Upper lobe of right lung (tissue), 1 donor: Measurements from ENCODE around the gene CIB2. TPM values are rescaled to one million over a fixed set of nuclear protein-coding genes. Genes with fewer than 3 reads are reported as not detected.

Source experiments
- ATAC-seq: fragments of 200-7000 bp; cut with Tn5 transposase; one replicate; pipeline ENCODE4 v1.9.1; 2020; ENCODE audit warnings: mild to moderate bottlenecking, moderate library complexity
- DNase-seq: peaks from one replicate; pipeline ENCODE4 v3.0.0-alpha.2; 2020
- H3K27ac ChIP-seq: fragments of 200-600 bp; one replicate; pipeline ENCODE4 v1.8.0; 2022
- H3K27me3 ChIP-seq: fragments of 200-600 bp; one replicate; pipeline ENCODE4 v1.8.0; 2022; ENCODE audit warnings: mild to moderate bottlenecking
- H3K36me3 ChIP-seq: fragments of 200-600 bp; one replicate; pipeline ENCODE4 v1.8.0; 2022
- H3K4me1 ChIP-seq: fragments of 200-600 bp; one replicate; pipeline ENCODE4 v1.8.0; 2022
- H3K4me3 ChIP-seq: fragments of 200-600 bp; one replicate; pipeline ENCODE4 v1.8.0; 2022; ENCODE audit warnings: mild to moderate bottlenecking
- H3K9me3 ChIP-seq: fragments of 200-600 bp; one replicate; pipeline ENCODE4 v1.8.0; 2022
- CTCF ChIP-seq: fragments of 200-600 bp; IDR thresholded peaks from one replicate; pipeline ENCODE4 v1.8.0; 2022; ENCODE audit warnings: antibody characterized with exemption
- intact Hi-C: fragments of 100-400 bp; cut with DNase I; formaldehyde crosslinking; loops from one replicate; pipeline ENCODE4 v1.11.0; 2022
- total RNA-seq: library from RNA; stranded (reverse); fragmentation: NEBNext Ultra II Directional; extraction: Animal tissue kit (Norgen Biotek cat#: 25700); gene quantifications from one replicate; pipeline ENCODE4 v1.2.1, GENCODE V29; 2021
- donor health status: DM: no; HTN: yes; CAD: no; lungs with severe emphysema.

CIB2 gene
- total RNA-seq, 1 donor from 2014 or later = 1.9 TPM

DNA sequence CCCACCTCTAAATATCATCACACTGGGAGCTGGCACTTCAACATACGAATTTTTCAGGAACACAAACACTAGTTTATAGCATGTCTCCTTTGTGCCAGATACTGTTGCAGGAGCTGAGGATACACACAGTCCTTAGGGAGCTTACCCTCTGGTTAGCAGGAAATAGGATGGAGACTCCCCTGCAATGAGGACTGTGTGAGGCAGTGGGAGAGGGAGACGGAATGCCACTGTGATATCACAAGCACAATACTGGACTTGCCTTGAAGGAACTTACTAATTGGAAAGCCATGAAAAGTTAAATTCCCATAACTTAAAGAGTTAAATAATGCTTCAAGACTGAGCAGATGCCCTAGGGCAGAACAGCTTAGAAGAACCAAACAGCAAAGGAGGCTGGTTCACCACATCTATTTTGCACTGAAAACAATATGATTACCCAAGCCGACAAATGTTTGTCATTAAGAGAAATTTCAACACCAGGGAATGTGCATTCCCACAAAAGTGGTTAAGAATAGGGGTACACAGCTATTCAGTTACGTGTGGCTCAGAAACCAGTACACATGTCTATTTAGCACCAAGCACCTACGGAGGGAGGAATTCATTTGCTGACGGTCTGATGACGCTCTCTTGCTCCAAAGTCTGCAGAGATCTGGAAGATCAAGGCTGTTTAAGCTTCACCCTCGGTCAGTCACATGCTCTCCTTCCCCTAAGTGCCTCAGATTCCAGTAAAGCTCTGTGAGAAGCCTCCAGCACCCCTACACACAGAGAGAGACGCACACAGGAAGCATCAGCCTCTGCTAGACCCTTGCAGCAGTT is 59.0 kb downstream of the CIB2 start:
- Histone ChIP-seq H3K27ac (peak overlapping the region; percentile 80), H3K36me3 (no peaks in the 10 kb centered on the region), H3K4me3 (peak overlapping the region; percentile 9), H3K9me3 (no peaks in the 10 kb centered on the region), H3K4me1 (peaks cover 87% of the 10 kb centered on the region), H3K27me3 (no peaks in the 10 kb centered on the region)
- peak; percentile 44 for ATAC-seq
- no peak for TF ChIP-seq CTCF
- DNase-seq = no peak
- intact Hi-C loops = loop anchor here (10.0 kb wide), 1 partner anchor 67 kb away; no protein-coding TSS in a partner anchor

DNA sequence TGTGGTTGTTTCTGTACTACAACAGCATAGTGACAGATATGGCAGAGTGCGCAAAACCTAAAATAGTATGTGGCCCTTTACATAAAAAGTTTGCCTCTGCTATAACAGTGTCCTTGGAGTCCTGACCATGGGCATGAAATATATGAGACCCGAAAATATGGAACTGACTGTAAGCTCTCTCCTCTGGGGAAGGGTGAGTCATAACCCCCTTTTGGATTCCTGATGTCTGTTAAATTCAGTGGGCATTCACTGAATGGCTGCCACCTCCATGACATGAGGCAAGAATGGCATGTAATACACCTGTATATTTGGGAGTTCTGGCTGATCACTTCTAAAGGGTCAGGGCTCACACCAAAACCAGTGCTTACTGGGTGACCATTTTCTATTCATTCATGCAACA is 59.9 kb downstream of the CIB2 start:
- no peak for DNase-seq
- ATAC-seq = no peak
- peak overlapping the region; percentile 80 for H3K27ac ChIP-seq
- H3K36me3 ChIP-seq = no peaks in the 10 kb centered on the region
- no peaks in the 10 kb centered on the region for H3K9me3 ChIP-seq
- H3K27me3 ChIP-seq = no peaks in the 10 kb centered on the region
- H3K4me1 ChIP-seq = peaks cover 94% of the 10 kb centered on the region
- H3K4me3 ChIP-seq = no peak overlapping the region
- no peak for TF ChIP-seq CTCF
- intact Hi-C loops = loop anchor here (10.0 kb wide), 1 partner anchor 67 kb away; no protein-coding TSS in a partner anchor

DNA sequence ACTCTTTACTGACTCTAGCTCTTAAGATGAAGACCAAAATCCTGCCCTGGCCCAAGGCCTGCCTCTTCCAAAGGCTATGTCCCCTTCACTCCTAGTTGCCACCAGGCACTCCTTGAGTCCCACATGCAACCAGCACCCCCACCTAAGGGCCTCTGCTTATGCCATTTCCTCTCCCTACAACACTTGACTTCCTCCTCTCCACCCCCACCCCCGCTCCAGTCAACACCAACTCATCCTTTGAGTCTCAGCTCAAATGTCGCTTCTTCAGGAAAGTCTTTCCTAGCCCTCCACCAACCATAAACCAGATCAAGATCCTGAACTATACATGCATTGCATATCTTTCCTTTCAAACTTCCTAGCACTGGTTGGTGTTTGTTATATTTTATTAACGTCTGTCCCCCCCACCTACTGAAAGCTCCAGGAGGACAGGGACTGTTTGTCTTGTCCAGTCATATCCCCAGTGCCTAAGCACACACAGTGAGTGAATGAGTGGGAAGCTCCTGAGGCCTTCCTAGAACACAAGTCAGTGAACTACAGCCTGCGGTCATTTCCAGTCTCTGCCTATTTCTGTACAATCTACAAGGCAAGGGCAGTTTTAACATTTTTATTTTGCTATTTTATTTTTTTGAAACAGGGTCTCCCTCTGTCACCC is 61.1 kb downstream of the CIB2 start:
- no peak for TF ChIP-seq CTCF
- ATAC-seq = peak; percentile 53
- H3K27ac ChIP-seq = peak overlapping the region; percentile 80
- H3K27me3 ChIP-seq = no peaks in the 10 kb centered on the region
- peaks cover 96% of the 10 kb centered on the region for H3K4me1 ChIP-seq
- no peaks in the 10 kb centered on the region for H3K9me3 ChIP-seq
- H3K4me3 ChIP-seq = no peak overlapping the region
- no peak for DNase-seq
- H3K36me3 ChIP-seq = no peaks in the 10 kb centered on the region
- intact Hi-C loops = loop anchor here (10.0 kb wide), 1 partner anchor 65 kb away; no protein-coding TSS in a partner anchor

GRCh38 chr15:78069462-78070029 is 61.7 kb downstream of the CIB2 start:
- H3K4me1 ChIP-seq = peaks cover 96% of the 10 kb centered on the region
- H3K9me3 ChIP-seq = no peaks in the 10 kb centered on the region
- no peak overlapping the region for H3K4me3 ChIP-seq
- DNase-seq (no peak), ATAC-seq (no peak)
- intact Hi-C loops = loop anchor here (10.0 kb wide), 1 partner anchor 65 kb away; no protein-coding TSS in a partner anchor
- no peaks in the 10 kb centered on the region for H3K27me3 ChIP-seq
- no peak for TF ChIP-seq CTCF
- peak overlapping the region; percentile 80 for H3K27ac ChIP-seq
- no peaks in the 10 kb centered on the region for H3K36me3 ChIP-seq

- DNase-seq = peak; percentile 59
- intact Hi-C loops = no loop called here
- TF ChIP-seq CTCF = no peak
- peaks cover 95% of the 10 kb centered on the region for H3K4me1 ChIP-seq
- H3K27me3 ChIP-seq = no peaks in the 10 kb centered on the region
- H3K4me3 ChIP-seq = peak overlapping the region; percentile 0
- no peaks in the 10 kb centered on the region for H3K36me3 ChIP-seq
- peak overlapping the region; percentile 80 for H3K27ac ChIP-seq
- no peak for ATAC-seq
- no peaks in the 10 kb centered on the region for H3K9me3 ChIP-seq
Measured at GRCh38 chr15:78069052-78069414, 62.2 kb downstream of the CIB2 start.
